ENCODE data around the gene SLC37A4.
"Not testable (repeated sequence)": the region's sequence is repeated elsewhere in the genome, so short reads cannot be mapped to it uniquely, and the experiment has no call there.

Gene SLC37A4

GRCh38 chr11:119016216-119017009 lies 14.3 kb downstream of the SLC37A4 start:
- DNase-seq, result no peak

- no peak for DNase-seq
Observed at GRCh38 chr11:119015054-119015611, 15.5 kb downstream of the SLC37A4 start.

DNA sequence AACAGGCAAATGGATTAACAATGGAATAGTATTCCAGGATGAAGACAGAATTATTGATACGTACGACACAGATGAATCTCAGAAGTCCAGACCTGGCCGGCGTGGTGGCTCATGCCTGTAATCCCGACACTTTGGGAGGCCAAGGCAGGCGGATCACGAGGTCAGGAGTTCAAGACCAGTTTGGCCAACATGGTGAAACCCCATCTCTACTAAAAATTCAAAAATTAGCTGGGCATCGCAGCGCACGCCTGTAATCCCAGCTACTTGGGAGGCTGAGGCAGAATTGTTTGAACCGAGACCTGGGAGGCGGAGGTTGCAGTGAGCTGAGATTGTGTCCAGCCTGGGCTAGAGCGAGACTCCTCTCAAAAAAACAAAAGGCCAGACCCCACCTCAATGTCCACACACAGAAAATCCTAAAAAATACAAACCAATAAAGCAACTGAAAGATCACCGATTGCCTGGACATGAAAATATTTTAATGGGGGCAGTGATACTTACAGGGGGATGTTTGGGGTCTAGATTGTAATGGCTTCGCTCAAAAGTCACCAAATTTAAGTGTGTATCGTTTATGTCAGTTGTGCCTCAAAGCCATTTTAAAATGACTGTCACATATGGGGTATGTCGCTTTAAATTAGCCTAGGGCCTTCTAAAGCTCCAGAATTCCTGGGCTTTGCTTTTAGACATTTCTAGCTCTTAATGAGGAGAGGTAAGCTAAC lies 16.3 kb downstream of the SLC37A4 start:
- no peak for DNase-seq

DNA sequence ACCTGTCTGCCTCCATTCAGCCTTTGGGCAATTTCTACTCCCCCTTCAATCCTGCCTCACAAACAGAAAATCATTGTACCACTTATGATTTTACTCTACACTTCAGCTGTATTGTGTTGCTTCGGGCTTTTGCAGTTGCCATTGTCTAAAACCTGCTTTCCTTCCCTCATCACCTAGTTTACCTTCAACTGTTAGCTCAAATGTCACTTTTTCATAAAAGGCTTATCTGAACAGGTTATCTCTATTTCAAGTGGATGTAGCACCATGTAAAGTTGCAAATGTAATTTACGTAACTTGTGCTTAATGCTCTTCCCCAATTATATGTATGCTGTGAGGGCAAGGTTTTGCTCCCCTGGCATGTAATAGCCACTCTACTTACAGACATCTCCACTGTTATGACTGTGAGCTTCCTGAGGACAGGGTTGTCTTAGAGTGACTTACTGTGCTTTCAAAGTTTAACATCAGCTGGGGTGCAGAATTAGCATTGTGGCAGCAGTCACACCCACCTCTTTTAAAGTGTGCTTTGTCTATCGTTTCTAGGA lies 18.0 kb downstream of the SLC37A4 start:
- DNase-seq, result no peak

GRCh38 chr11:119011476-119012053 lies 19.1 kb downstream of the SLC37A4 start:
- no peak for DNase-seq

GRCh38 chr11:119006656-119007055 lies 24.0 kb downstream of the SLC37A4 start:
- DNase-seq, result no peak

- DNase-seq, result no peak
Observed at GRCh38 chr11:119000906-119001305, 29.8 kb downstream of the SLC37A4 start.

DNA sequence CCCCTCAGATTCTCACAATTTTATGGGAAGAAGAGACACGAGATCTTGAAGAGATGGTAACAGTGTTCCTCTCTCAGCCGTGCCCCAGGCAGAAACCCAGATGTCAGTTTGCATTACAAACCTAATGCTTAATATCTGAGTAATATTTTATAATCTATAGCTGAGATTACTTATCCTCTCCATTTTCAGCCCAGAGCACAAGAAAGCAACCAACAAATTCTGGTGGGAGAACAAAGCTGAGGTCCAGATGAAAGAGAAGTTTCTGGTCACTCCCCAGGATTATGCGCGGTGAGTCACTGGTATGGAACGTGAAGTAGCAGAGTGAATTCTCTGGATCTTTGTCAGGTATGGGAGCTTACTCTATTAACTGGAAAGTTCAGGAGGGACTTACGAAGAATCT lies 31.9 kb downstream of the SLC37A4 start:
- DNase-seq, result no peak

- DNase-seq, result no peak
Observed at GRCh38 chr11:118998388-118998717, 32.3 kb downstream of the SLC37A4 start.

- peak; percentile 79 to 96 (median 89) for DNase-seq
Observed at GRCh38 chr11:118997627-118998387, 32.9 kb downstream of the SLC37A4 start, which contains the start of gene CENATAC. Gene CENATAC (plus strand): TSS chr11:118998138. CDS start chr11:118998198, 60 bp downstream.

GRCh38 chr11:118996926-118997626 lies 33.6 kb downstream of the SLC37A4 start:
- DNase-seq, result no peak

- not testable (repeated sequence) for DNase-seq
Observed at GRCh38 chr11:118991486-118992038, 39.1 kb downstream of the SLC37A4 start.

DNA sequence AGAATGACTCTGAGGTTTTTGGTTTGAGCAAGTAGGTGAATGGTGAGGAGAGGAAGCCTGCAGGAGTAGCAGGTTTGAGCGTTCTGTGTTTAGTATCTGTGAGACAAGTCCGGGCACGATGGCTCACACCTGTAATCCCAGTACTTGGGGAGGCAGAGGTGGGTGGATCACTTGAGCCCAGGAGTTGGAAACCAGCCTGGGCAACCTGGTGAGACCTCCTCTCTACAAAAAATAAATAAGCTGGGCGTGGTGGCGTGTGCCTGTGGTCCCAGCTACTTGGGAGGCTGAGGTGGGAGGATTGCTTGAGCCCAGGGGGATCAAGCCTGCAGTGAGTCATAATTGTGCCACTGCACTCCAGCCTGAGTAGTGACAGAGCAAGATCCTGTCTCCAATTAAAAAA lies 42.4 kb downstream of the SLC37A4 start:
- DNase-seq, result no peak

DNA sequence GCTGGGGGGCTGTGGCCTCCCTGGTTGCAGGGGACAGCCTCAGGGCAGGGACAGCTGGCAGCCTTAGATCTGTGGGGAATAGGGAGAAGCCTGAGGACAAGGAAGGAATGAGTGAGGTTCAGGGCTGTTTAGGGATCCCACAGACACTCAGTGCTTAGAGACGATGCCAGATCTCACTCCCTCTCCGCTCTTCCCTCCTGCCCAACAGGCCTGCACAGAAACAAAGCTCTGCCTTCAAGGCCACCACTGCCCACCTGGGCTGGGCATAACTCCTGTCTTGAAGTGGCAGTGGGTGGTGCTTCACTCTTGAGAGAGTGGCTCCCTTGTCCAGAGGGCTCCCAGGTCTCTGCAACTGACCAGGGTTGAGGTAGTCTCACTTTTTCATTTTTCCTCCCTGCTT lies 45.9 kb downstream of the SLC37A4 start:
- no peak for DNase-seq

DNA sequence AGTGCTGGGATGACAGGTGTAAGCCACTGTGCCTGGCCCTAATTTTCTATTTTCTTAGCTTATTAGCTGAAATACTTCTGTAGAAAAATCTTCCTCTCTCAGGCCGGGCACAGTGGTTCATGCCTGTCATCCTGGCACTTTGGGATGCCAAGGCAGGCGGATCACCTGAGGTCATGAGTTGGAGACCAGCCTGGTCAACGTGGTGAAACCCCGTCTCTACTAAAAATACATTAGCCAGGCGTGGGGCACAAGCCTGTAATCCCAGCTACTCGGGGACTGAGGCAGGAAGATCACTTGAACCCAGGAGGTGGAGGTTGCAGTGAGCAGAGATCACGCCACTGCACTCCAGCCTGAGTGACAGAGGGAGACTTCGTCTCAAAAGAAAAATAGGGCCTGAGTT lies 46.3 kb downstream of the SLC37A4 start:
- DNase-seq, result not testable (repeated sequence)

DNA sequence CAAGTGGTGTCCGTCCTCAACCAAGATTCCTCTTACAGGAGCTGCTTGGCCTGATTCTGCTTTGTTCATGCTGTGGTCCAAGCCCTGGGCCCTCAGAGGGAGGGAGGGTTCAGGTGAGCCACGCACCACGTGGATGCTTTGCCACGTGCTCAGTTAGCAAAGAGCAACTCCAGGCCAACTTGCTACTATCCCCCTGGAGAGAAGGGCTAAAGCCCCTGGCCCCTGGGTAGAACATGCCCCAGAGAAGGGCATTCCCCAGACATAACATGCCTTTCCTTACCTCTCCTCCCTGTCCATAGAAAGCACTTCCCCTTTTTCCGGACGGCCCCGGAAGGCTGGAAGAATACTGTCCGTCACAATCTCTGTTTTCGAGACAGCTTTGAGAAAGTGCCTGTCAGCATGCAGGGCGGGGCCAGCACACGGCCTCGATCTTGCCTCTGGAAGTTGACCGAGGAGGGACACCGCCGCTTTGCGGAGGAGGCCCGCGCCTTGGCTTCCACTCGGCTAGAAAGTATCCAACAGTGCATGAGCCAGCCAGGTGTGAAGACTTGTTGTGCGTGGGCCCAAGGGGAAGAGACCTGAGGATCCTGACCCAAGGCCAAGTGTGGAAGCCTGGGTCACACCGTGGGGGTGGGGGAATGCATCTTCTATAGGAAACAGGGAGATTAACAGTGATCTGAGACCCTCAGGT lies 50.3 kb downstream of the SLC37A4 start:
- DNase-seq, result no peak

- no peak for DNase-seq
Observed at GRCh38 chr11:118979434-118979833, 51.2 kb downstream of the SLC37A4 start.

- DNase-seq, result no peak
Observed at GRCh38 chr11:118975771-118976709, 54.6 kb downstream of the SLC37A4 start.
